ENCODE measurements around the gene CYP24A1.

CYP24A1 gene

GRCh38 chr20:54218470-54218869 is 44.7 kb upstream of the CYP24A1 start:
- no peak for TF ChIP-seq ZFX (IDR thresholded peaks at IDR 0.05)
- TF ChIP-seq, protein P1, sequence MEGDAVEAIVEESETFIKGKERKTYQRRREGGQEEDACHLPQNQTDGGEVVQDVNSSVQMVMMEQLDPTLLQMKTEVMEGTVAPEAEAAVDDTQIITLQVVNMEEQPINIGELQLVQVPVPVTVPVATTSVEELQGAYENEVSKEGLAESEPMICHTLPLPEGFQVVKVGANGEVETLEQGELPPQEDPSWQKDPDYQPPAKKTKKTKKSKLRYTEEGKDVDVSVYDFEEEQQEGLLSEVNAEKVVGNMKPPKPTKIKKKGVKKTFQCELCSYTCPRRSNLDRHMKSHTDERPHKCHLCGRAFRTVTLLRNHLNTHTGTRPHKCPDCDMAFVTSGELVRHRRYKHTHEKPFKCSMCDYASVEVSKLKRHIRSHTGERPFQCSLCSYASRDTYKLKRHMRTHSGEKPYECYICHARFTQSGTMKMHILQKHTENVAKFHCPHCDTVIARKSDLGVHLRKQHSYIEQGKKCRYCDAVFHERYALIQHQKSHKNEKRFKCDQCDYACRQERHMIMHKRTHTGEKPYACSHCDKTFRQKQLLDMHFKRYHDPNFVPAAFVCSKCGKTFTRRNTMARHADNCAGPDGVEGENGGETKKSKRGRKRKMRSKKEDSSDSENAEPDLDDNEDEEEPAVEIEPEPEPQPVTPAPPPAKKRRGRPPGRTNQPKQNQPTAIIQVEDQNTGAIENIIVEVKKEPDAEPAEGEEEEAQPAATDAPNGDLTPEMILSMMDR (conservative IDR thresholded peaks at IDR 0.05) = no peak
- H3K27ac ChIP-seq = no peak overlapping the region

DNA sequence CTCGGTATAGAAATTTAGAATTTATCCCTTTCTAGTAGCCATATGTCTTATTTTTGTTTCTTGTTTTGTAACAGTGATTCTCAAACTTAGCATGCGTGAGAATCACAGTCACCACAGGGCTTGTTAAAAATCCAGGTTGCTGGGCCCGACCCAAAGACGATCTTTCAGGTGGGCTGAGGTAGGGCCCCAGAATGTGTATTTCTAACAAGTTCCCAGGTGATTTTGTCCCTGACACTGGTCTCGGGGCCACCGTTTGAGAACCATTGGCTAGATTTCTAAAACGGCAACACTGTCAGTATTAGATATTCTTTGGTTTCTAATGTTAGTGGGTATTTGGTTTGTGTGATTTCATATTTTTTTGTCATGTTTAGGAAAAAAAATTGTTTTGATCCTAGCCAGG is 44.0 kb upstream of the CYP24A1 start:
- no peak for TF ChIP-seq ZFX (IDR thresholded peaks at IDR 0.05)
- TF ChIP-seq, protein P1 (conservative IDR thresholded peaks at IDR 0.05) = no peak

GRCh38 chr20:54215157-54215789 is 41.5 kb upstream of the CYP24A1 start:
- TF ChIP-seq, protein P1 (conservative IDR thresholded peaks at IDR 0.05) = no peak
- no peak for TF ChIP-seq ZFX (IDR thresholded peaks at IDR 0.05)
- no peak overlapping the region for H3K27ac ChIP-seq

More for the DNA sequence above, 44.0 kb upstream of the CYP24A1 start:
- H3K27ac ChIP-seq = no peak overlapping the region

- H3K27ac ChIP-seq = no peak overlapping the region
- TF ChIP-seq ZFX (IDR thresholded peaks at IDR 0.05) = no peak
- TF ChIP-seq, protein P1 (conservative IDR thresholded peaks at IDR 0.05) = no peak
These were observed 40.8 kb upstream of the CYP24A1 start for GRCh38 chr20:54214566-54214965.

GRCh38 chr20:54212871-54213270 is 39.1 kb upstream of the CYP24A1 start:
- TF ChIP-seq, protein P1 (conservative IDR thresholded peaks at IDR 0.05) = no peak
- TF ChIP-seq ZFX (IDR thresholded peaks at IDR 0.05) = no peak

GRCh38 chr20:54212226-54212625 is 38.4 kb upstream of the CYP24A1 start:
- TF ChIP-seq, protein P1 (conservative IDR thresholded peaks at IDR 0.05) = no peak
- TF ChIP-seq ZFX (IDR thresholded peaks at IDR 0.05) = no peak
- H3K27ac ChIP-seq = no peak overlapping the region

More at GRCh38 chr20:54212871-54213270, 39.1 kb upstream of the CYP24A1 start:
- H3K27ac ChIP-seq = no peak overlapping the region

GRCh38 chr20:54209216-54209813 is 35.5 kb upstream of the CYP24A1 start:
- no peak overlapping the region for H3K27ac ChIP-seq
- no peak for TF ChIP-seq ZFX (IDR thresholded peaks at IDR 0.05)
- TF ChIP-seq, protein P1 (conservative IDR thresholded peaks at IDR 0.05) = no peak; the same call in 1 of the 2 replicates
